GM18505 (cell line): ENCODE measurements around the gene SPG7.
"Not testable (repeated sequence)": the region's sequence is repeated elsewhere in the genome, so short reads cannot be mapped to it uniquely, and the experiment has no call there.

Experiments used
- ATAC-seq: cut with Tn5 transposase; IDR thresholded peaks from one replicate; pipeline ENCODE4 v1.9.1; 2021; ENCODE audit not compliant: unreplicated experiment
- POLR2A ChIP-seq: IDR thresholded peaks from 4 replicates; pipeline ENCODE4 v1.6.1; 2011; ENCODE audit warnings: borderline replicate concordance; ENCODE audit not compliant: insufficient read depth, insufficient read length; ENCODE audit errors: extremely low read depth

The SPG7 gene

GRCh38 chr16:89583197-89583894, 75.1 kb downstream of the SPG7 start:
- no peak for TF ChIP-seq POLR2A
- ATAC-seq, result no peak

- ATAC-seq, result no peak
- no peak for TF ChIP-seq POLR2A
These were observed 75.9 kb downstream of the SPG7 start for GRCh38 chr16:89583895-89584644.

GRCh38 chr16:89584768-89585549, 76.8 kb downstream of the SPG7 start:
- no peak for TF ChIP-seq POLR2A
- ATAC-seq, result no peak

GRCh38 chr16:89586218-89586617, 78.0 kb downstream of the SPG7 start:
- ATAC-seq, result no peak
- TF ChIP-seq POLR2A, result no peak

GRCh38 chr16:89586853-89587252, 78.7 kb downstream of the SPG7 start:
- TF ChIP-seq POLR2A, result no peak
- ATAC-seq, result no peak

- not testable (repeated sequence) for ATAC-seq
These were observed 79.5 kb downstream of the SPG7 start for GRCh38 chr16:89587676-89588075.

- TF ChIP-seq POLR2A, result no peak
- no peak for ATAC-seq
These were observed 80.4 kb downstream of the SPG7 start for GRCh38 chr16:89588413-89589109.

GRCh38 chr16:89589241-89589926, 81.2 kb downstream of the SPG7 start:
- no peak for ATAC-seq
- no peak for TF ChIP-seq POLR2A

GRCh38 chr16:89593841-89594240, 85.6 kb downstream of the SPG7 start:
- ATAC-seq, result no peak
- TF ChIP-seq POLR2A, result no peak

- ATAC-seq, result no peak
- TF ChIP-seq POLR2A, result no peak
These were observed 87.3 kb downstream of the SPG7 start for GRCh38 chr16:89595330-89596060.

- TF ChIP-seq POLR2A, result no peak
- ATAC-seq, result no peak
These were observed 88.0 kb downstream of the SPG7 start for GRCh38 chr16:89596061-89596689.
